ENCODE results near the gene GPR62. TPM values are rescaled to one million over a fixed set of nuclear protein-coding genes. Genes with fewer than 3 reads are reported as not detected.

The GPR62 gene
- polyA plus RNA-seq, 4 donors: 0.37 to 0.83 (median 0.59) TPM

DNA sequence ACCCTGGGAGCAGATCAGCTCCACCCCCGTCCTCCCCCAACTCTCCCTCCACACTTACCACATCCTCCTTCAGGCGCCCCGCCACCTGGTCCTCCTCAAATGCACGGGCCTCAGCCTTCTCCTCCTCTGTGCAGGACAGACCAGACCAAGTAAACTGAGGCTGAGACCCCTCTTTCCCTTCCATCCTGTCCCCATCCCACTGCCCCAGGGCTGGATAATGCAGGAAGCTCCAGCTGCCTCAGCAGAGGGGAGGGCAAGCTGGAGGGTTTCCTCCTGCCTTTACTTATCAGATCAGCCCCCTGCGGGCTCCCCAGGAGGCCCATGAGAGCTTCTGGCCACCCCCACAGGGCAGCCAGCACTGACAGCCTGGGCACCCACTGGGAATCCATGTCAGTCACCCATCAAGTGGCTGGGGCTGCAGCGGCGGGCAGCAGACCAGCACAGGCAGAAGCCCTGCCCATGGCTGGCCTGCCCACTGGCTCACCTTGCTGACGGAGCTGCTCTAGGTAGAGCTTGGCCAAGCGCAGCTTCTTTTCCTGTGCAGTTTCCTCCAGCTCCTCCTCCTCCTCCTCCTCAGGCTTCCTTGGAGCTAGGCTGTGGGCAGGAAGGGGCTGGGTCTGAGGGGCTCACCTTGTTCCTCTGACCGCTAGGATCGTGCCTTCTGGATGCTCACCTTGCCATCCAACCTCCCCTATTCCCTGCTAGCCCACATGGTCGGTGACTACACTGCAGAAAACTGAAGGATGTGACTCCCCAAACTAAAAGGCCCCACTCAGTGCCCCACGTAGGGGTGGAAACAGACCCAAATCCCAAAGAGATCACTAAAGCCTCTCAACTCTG is 17.4 kb upstream of the GPR62 start:
- DNase-seq (ENCODE audit: low read depth in 4 of 4, low spot score in 2 of 4): no peak

DNA sequence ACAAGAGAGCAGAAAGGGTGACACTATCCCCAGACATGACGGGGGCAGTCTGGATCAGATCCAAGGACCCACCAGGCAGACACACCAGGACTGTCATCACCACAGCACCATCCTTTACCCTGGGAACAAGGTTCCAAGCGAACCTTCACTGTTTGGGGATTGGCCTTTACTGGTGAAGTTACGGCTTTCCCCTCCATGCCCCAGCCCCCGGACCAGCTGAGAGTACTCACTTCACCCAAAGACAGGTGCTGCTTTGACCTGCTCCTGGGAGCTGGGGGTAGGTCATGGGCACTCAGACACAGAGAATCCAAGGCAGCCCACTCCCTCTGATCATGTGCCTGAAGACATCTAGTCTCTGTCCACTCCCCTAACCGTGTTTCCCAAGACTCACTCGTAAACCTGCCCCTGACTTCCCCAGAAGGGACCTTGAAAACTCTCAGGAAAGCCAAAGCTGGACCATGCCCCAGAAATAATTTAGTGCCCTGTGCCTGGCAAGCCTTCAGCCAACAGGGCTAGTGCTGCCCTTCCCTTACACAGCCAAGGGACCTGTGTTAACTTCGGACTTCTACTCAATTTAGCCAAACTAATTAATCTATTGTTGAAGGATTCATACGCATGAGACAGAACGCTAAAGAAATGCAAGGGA is 16.3 kb upstream of the GPR62 start:
- no peak for DNase-seq (ENCODE audit: low read depth in 4 of 4, low spot score in 2 of 4)

- DNase-seq (ENCODE audit: low read depth in 4 of 4, low spot score in 2 of 4): no peak
Measured at GRCh38 chr3:51940648-51941462, 14.3 kb upstream of the GPR62 start.

- no peak for DNase-seq (ENCODE audit: low read depth in 4 of 4, low spot score in 2 of 4)
Measured at GRCh38 chr3:51941463-51941797, 13.8 kb upstream of the GPR62 start.

- DNase-seq (ENCODE audit: low read depth in 4 of 4, low spot score in 2 of 4): peak; percentile 95 to 100 (median 98)
Measured at GRCh38 chr3:51941798-51942602, 13.2 kb upstream of the GPR62 start, which contains the start of the genes PARP3 and RRP9. Gene PARP3, plus strand, starts transcription at chr3:51942363. Its CDS starts 993 bp downstream, at chr3:51943356. Gene RRP9, minus strand, starts transcription at chr3:51941904. Its CDS starts 37 bp downstream, at chr3:51941867.

DNA sequence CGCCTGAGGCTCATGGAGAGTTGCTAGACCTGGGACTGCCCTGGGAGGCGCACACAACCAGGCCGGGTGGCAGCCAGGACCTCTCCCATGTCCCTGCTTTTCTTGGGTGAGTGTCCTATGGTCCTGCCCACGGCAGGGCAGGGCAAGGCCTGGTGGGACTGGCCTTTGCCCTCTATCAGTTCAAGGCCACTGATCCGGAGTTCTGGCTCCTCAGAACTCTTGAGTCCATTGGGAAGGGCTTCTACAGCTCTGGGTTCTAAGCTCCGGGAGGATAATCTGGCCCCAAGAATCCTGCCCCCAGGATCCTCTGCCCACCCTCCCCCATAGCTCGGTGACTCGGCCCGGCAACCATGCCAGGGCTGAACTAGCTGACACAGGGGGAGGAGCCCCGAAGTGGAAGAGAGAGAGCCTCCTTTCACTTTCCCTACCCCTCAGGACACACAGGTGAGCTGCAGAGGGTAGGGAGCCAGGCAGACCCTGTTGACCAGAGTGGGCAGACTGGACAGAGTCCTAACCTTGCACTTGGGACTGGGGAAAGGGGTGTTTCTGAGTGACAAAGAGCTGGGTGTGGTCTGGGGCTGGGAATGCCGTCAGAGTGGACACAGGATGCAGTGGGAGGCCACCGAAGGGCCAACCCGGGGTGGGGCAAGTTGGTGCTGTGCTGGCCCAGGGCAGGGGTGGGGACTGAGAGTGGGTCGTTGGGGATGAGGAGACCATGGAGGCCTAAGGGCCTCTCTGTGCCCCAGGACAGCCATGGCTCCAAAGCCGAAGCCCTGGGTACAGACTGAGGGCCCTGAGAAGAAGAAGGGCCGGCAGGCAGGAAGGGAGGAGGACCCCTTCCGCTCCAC is 12.4 kb upstream of the GPR62 start:
- DNase-seq (ENCODE audit: low read depth in 4 of 4, low spot score in 2 of 4): no peak

DNA sequence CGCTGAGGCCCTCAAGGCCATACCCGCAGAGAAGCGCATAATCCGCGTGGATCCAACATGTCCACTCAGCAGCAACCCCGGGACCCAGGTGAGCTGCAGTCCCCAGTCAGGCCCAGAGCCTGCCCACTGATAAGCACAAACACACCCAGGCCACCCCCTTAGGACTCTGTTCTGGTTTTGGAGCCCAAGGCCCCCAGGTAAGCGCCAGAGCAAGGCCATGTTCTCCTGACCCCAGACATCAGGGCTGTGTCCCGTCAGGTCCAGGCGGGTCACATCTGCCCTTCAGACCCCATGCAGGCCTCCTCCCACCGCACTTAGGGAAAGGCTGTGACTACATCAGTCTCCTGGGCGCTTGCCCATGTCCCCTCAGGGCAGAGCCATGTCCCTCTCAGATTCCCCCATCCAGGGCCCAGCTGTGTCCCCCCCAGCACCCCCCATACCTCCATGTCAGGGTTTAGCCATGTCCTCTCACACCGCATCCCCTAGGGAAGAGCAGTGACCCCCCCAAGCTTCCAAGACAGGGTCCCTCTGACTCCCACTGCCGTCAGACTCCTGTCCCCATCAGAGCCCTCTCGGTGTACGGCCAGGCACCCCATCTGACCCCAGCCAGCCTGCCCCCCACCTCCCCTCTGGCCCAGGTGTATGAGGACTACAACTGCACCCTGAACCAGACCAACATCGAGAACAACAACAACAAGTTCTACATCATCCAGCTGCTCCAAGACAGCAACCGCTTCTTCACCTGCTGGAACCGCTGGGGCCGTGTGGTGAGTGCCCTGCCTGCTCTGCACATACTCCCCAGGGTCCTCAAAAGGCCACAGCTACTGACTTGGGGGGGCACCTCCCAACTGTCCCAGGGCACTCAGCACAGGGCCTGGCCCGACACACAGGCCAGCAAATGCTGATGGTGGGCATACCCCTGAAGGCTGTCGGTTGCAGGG is 11.5 kb upstream of the GPR62 start:
- DNase-seq (ENCODE audit: low read depth in 4 of 4, low spot score in 2 of 4): no peak

- DNase-seq (ENCODE audit: low read depth in 4 of 4, low spot score in 2 of 4): no peak
Measured at GRCh38 chr3:51944451-51945021, 10.6 kb upstream of the GPR62 start.

GRCh38 chr3:51945031-51945840 is 9.9 kb upstream of the GPR62 start:
- DNase-seq (ENCODE audit: low read depth in 4 of 4, low spot score in 2 of 4): no peak

GRCh38 chr3:51945926-51946705 is 9.1 kb upstream of the GPR62 start:
- DNase-seq (ENCODE audit: low read depth in 4 of 4, low spot score in 2 of 4): no peak

DNA sequence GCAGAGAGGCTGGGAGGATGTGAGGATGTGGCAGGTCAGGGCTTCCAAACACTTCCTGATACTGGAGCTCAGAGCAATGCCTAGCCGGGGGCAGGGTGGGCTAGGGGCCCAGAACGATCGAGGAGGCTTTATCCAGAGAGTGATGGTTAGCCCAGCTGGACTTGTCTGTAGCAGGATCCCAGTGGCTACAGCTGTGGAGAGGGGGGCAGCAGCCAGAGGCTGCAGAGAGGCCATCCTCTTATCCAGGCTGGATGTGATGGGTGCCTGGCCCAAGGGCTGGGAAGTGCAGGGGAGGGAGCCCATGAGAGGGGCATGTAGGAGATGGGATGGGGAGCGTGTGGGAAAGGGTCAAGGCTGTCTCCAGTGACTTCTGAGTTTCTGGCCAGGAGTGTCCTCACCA is 8.4 kb upstream of the GPR62 start:
- no peak for DNase-seq (ENCODE audit: low read depth in 4 of 4, low spot score in 2 of 4)

DNA sequence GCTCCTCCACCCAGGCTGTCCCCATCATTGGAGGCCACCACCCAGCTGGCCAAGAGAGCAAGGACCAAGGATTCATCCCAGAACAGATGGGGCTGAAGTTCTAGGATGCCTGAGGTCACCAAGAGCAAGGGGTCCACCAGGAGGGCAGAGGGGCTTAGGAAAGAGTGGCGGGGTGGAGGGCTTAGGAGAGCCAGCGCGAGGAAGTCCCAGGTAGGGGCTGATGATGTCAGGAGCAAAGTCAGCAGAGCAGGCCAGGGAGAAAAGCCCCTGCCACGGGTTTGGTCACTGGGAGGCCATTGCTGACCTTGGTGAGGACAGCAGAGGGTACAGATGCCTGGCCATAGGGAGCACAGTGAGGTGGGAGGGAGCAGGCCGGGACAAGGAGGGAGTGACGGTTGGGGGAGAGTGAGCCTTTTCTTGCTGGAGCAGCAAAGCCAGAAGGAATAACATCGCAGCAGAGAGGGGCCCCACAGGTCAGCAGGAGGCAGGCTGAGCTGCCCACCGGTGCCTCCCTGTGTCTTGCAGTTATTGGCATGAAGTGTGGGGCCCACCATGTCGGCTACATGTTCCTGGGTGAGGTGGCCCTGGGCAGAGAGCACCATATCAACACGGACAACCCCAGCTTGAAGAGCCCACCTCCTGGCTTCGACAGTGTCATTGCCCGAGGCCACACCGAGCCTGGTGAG is 7.8 kb upstream of the GPR62 start:
- DNase-seq (ENCODE audit: low read depth in 4 of 4, low spot score in 2 of 4): no peak

- DNase-seq (ENCODE audit: low read depth in 4 of 4, low spot score in 2 of 4): no peak
Measured at GRCh38 chr3:51948016-51948580, 7.1 kb upstream of the GPR62 start.

- no peak for DNase-seq (ENCODE audit: low read depth in 4 of 4, low spot score in 2 of 4)
Measured at GRCh38 chr3:51949121-51949520, 6.1 kb upstream of the GPR62 start.

DNA sequence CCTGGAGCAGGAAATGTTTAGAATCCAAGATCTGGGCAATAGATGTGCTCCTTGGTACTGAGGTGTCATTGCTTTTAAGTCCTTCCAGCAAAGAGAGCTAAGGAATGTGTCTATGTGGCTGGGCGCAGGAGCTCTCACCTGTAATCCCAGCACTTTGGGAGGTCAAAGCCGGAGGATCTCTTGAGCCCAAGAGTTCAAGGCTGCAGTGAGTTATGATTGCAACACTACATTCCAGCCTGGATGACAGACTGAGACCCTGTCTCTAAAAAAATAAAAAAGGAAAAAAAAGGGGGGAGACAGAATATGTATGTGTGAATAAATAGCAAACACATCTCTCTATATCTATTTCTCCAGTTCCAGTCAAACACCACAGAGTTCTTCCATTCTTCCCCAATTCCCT is 4.3 kb upstream of the GPR62 start:
- no peak for DNase-seq (ENCODE audit: low read depth in 4 of 4, low spot score in 2 of 4)

GRCh38 chr3:51953445-51953844 is 1.7 kb upstream of the GPR62 start:
- no peak for DNase-seq (ENCODE audit: low read depth in 4 of 4, low spot score in 2 of 4)
